GM19328 (cell line): Measurements from ENCODE around the gene RPL10.
A peak's percentile ranks its signal among the peaks of the same experiment; 100 is the strongest.

Source experiments
- ATAC-seq: cut with Tn5 transposase; IDR thresholded peaks from one replicate; pipeline ENCODE4 v1.9.1; 2021; ENCODE audit warnings: mild to moderate bottlenecking, moderate library complexity; ENCODE audit not compliant: unreplicated experiment

The RPL10 gene

GRCh38 chrX:154428176-154429171 lies 30.3 kb downstream of the RPL10 start, which contains the start of gene ATP6AP1:
Gene ATP6AP1 (plus strand): TSS chrX:154428677. CDS start chrX:154428693, 16 bp downstream.
- ATAC-seq, result peak; percentile 92

DNA sequence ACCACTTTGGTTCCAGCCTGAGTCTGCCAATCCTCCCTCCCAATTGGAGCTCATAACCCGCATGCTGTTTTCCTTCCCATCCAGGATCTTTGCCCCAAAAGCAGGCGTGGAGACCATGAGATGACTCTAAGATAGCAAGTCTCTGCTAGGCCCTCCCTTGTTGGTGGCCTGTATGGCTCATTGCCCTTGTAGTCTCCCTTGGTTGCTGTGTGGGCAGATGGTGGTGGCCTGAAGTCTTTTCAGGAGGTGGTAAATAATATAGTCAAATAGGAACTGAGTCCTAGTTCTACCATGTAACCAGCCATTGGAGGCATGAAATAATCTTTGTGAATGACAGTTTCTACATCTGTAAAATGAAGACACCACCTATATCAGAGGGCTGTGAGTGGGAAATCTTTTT lies 31.5 kb downstream of the RPL10 start:
- ATAC-seq, result no peak

DNA sequence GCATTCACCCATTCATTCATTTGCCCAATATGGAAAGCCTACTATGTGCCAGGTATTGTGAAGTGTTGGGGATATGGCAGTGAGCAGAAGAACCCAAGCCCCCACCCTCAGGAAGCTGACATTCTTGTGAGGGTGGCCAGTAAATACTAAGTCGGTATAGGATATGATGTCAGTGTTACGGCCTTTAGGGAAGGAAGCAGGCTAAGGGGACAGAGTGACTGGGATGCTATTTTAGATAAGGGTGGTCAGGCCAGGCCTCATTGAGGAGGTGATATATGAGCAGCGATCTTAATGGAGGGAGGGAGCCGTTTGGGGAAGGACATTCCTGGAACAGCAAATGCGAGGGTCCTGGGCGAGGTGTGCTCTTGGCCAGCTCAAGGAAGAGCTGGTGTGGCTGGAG lies 32.3 kb downstream of the RPL10 start:
- no peak for ATAC-seq

DNA sequence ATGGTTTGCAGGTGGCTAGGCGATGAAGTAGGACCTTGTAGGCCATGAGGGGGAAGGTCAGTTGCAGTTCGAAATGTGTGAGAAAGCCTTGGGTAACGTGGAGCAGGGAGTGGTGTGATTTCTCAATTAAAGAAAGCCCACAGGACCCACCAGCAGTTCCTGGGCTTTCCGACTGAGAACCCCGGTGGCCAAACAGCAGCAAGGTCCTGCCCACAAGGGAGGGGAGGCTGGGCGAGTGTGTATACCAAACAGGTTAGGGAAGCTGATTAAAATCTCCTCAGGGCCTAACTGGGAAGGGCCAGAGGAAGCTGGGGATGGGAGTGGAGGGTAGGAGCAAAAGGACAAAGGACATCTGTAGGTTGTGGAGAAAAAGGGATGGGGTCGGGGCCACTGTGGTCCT lies 32.7 kb downstream of the RPL10 start:
- ATAC-seq, result no peak

DNA sequence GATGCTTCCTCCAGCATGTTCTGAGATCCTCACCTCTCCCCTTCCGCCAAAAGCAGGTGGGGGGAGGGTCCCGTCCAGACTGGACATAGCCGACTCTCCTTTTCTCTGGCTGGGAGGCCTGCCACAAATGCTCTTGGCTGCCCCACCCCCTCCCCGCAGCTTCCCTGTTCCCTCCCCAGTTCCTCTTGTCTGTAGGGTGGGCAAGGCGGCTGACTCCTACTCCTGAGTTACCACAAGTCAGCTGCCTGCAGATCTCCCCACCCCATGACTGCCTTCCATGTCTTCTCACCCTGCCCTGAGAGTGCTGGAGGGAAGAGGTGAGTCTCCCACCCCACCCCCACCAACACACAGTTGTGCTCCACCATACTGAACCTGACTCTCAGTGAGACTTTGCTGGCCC lies 33.2 kb downstream of the RPL10 start:
- ATAC-seq, result no peak

DNA sequence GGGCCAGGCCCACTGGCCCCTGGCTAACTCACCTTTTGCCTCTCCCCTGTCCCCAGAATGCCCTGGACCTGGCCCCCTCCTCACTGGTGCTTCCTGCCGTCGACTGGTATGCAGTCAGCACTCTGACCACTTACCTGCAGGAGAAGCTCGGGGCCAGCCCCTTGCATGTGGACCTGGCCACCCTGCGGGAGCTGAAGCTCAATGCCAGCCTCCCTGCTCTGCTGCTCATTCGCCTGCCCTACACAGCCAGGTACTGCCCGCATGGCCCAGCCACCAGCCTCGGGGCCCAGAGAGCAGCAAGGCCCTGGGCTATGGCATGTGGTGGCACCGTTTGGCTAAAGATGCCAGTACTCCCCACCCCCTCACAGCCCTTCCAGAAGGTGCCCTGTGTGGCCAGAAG lies 34.0 kb downstream of the RPL10 start:
- ATAC-seq, result no peak

- ATAC-seq, result no peak
Measured at GRCh38 chrX:154433605-154434004, 35.4 kb downstream of the RPL10 start.

GRCh38 chrX:154434394-154435168 lies 36.4 kb downstream of the RPL10 start:
- ATAC-seq, result no peak

- ATAC-seq, result no peak
Measured at GRCh38 chrX:154435171-154435733, 37.1 kb downstream of the RPL10 start.

- no peak for ATAC-seq
Measured at GRCh38 chrX:154436374-154436982, 38.3 kb downstream of the RPL10 start.

- ATAC-seq, result no peak
Measured at GRCh38 chrX:154436983-154437752, 39.0 kb downstream of the RPL10 start, which contains the start of gene GDI1. Gene GDI1 (plus strand): TSS chrX:154437154. CDS start chrX:154437255, 101 bp downstream.

DNA sequence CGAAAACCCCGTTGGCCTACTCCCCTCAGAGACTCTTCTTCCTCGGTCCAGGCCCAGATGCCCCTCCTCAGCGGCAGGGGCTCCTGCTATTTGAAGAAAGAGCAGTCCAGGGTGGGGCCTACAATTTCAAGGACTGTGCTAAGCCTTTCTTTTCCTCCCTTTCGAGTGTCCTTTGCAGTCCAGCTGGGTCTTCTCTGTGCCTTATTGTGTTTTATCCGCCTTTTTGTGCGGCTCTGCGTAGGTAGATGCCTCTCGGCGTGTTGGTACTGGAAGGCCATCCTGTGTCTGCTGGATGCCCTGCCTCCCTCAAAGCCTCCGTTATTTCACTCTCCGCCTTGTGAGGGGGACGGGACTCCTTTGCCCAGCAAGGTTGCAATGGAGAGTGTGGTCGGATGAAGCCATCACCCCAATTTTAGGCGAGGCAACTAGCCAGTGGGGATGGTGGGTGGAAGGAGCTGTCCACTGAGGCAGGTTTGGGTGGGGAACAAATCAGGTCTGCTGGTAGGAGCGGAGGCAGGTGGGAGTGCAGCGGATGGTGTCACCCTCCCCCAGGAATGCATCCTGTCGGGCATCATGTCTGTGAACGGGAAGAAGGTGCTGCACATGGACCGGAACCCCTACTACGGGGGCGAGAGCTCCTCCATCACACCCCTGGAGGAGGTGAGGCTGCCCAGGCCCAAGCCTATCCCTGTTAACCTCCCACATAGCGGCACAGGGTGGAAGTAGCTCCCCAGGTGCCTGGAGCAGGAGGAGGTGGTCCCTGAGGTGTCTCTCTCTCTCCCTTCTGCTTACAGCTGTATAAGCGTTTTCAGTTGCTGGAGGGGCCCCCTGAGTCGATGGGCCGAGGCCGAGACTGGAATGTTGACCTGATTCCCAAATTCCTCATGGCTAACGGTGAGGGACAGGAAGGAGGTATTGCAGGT lies 40.1 kb downstream of the RPL10 start:
- ATAC-seq, result no peak

GRCh38 chrX:154439841-154440240 lies 41.7 kb downstream of the RPL10 start:
- ATAC-seq, result no peak

DNA sequence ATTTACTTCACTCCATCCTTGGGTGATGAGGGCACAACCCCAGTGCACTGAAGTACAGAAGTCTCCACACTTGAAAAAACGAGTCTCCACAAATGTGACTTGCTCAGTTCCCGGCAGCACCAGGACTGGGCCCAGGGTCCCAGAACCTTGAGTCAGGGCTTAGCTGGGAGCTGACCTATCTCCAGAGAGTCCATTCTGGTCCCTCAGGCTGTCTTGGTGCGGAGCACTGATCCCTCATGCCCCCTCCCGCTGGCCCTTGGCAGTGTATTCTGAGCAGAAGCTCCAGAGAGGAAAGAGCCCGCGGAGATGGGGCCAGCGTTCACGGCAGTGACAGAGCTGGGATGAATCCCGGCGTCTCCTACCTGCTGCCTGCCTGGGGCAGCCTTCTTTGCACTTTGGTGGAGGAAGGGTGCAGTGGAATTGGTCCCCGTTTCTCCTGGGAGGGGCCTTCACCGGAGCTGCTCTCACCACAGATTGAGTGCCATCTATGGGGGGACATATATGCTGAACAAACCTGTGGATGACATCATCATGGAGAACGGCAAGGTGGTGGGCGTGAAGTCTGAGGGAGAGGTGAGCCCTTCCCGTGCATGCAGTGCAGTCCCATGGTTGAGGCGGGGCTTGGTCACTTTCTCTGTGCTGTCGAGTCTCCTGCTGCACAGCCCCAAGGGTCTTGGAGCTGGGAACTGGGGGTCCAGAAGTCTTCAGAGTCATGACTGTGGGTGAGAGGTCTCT lies 42.6 kb downstream of the RPL10 start:
- no peak for ATAC-seq

DNA sequence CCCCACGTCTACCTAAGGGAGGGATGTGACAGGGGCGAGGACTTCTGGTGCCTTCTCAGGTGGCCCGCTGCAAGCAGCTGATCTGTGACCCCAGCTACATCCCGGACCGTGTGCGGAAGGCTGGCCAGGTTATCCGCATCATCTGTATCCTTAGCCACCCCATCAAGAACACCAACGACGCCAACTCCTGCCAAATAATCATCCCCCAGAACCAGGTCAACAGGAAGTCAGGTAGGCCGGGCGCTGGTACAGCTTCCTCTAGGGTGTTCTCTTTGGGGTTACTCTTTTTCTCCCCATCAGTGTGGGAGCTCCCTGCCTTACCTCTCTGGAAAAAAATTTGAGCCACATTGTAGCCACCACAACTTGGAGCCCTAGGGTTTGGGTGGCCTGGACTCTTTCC lies 43.4 kb downstream of the RPL10 start:
- no peak for ATAC-seq

GRCh38 chrX:154441984-154442707 lies 44.0 kb downstream of the RPL10 start:
- no peak for ATAC-seq

DNA sequence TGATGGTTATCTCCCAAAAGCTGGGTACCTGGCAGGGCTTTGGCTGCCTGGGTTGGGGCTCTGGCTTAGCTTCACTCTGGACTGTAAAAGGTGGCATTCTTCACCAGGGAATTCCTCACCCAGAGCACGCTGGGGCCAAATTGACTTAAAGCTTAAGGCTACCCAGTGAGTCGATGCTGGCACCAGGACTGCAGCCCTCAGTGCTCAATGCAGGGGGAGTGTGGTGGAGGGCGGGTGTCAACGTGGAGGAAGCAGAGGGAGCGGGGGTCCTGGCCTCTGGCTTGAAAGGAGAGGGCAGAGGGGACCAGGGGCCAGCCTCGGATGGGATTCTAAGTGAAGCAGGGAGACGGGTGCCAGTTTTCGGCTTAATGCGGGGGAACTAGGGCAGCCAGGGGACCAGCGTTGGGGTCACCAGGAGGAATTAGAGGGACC lies 45.3 kb downstream of the RPL10 start:
- no peak for ATAC-seq
